Hepatocyte (in vitro differentiated cells): ENCODE results near the gene ADAMTS3.

Source experiments
- CTCF ChIP-seq: fragments of 200-600 bp; sonication (generic); IDR thresholded peaks from 2 replicates; pipeline ENCODE4 v1.5.1; 2016; ENCODE audit warnings: antibody characterized with exemption, mild to moderate bottlenecking; ENCODE audit not compliant: poor library complexity
- EZH2 ChIP-seq: fragments of 200-600 bp; sonication (generic); IDR thresholded peaks from 2 replicates; pipeline ENCODE4 v1.6.1; 2016; ENCODE audit warnings: antibody characterized with exemption, mild to moderate bottlenecking, borderline replicate concordance
- EZH2phosphoT487 ChIP-seq: fragments of 200-600 bp; sonication (generic); IDR thresholded peaks from one replicate; pipeline ENCODE4 v1.6.1; 2018; ENCODE audit warnings: antibody characterized with exemption, mild to moderate bottlenecking, low read depth, moderate library complexity; ENCODE audit not compliant: unreplicated experiment, severe bottlenecking

DNA sequence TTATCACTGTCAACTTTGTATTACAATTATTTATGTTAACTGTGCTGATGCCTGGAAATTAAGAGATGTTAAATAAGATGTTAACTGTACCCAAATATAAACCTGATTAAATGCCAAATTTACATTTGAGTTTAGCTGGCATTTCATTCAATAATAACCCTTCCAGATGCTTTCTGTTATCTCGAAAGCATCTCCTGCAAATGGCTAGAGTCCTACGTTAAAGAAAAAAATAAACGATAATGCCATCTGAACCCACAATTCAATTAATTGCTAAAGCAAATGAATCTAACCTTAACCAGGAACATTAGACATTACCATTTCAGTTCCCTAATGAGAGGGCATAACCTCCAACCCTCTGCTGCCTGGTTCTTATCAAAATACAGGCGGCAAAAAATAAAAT lies 145.0 kb downstream of the ADAMTS3 start:
- no peak for TF ChIP-seq CTCF
- TF ChIP-seq EZH2phosphoT487: no peak
- TF ChIP-seq EZH2: no peak
